ENCODE measurements around the gene PCDH9. TPM values are rescaled to one million over a fixed set of nuclear protein-coding genes. Genes with fewer than 3 reads are reported as not detected.

PCDH9 gene
- polyA plus RNA-seq, 1 donor: 1.8 TPM

GRCh38 chr13:66348745-66349690 lies 881.1 kb downstream of the PCDH9 start:
- Histone ChIP-seq H3K27me3 (ENCODE audit: control insufficient read depth, insufficient read depth, low read length) (no peaks in the 10 kb centered on the region), H3K4me1 (ENCODE audit: control insufficient read depth, insufficient read depth, low read length) (no peaks in the 10 kb centered on the region), H3K36me3 (ENCODE audit: control insufficient read depth, insufficient read depth, low read length) (no peaks in the 10 kb centered on the region), H3K9me3 (ENCODE audit: control insufficient read depth, low read depth, low read length) (no peaks in the 10 kb centered on the region), H3K4me3 (ENCODE audit: low read length) (no peak overlapping the region), H3K27ac (ENCODE audit: low read length) (no peak overlapping the region)
- 40% methylated on average over 1 of the region's 5 CpGs for WGBS (ENCODE audit: insufficient coverage, low lambda C conversion rate)
- no peak for DNase-seq

- Histone ChIP-seq H3K27me3 (ENCODE audit: control insufficient read depth, insufficient read depth, low read length) (no peaks in the 10 kb centered on the region), H3K36me3 (ENCODE audit: control insufficient read depth, insufficient read depth, low read length) (no peaks in the 10 kb centered on the region), H3K4me3 (ENCODE audit: low read length) (no peak overlapping the region), H3K4me1 (ENCODE audit: control insufficient read depth, insufficient read depth, low read length) (no peaks in the 10 kb centered on the region), H3K27ac (ENCODE audit: low read length) (no peak overlapping the region), H3K9me3 (ENCODE audit: control insufficient read depth, low read depth, low read length) (no peaks in the 10 kb centered on the region)
- no peak for DNase-seq
- no CpG with 5 or more reads among the region's 4 CpGs for WGBS (ENCODE audit: insufficient coverage, low lambda C conversion rate)
Measured at GRCh38 chr13:66347486-66348117, 882.5 kb downstream of the PCDH9 start.

- Histone ChIP-seq H3K27ac (ENCODE audit: low read length) (no peak overlapping the region), H3K9me3 (ENCODE audit: control insufficient read depth, low read depth, low read length) (no peaks in the 10 kb centered on the region), H3K27me3 (ENCODE audit: control insufficient read depth, insufficient read depth, low read length) (no peaks in the 10 kb centered on the region), H3K4me1 (ENCODE audit: control insufficient read depth, insufficient read depth, low read length) (no peaks in the 10 kb centered on the region), H3K36me3 (ENCODE audit: control insufficient read depth, insufficient read depth, low read length) (no peaks in the 10 kb centered on the region), H3K4me3 (ENCODE audit: low read length) (no peak overlapping the region)
- no peak for DNase-seq
- 100% methylated on average over 1 of the region's 8 CpGs for WGBS (ENCODE audit: insufficient coverage, low lambda C conversion rate)
Measured at GRCh38 chr13:66345971-66346370, 884.2 kb downstream of the PCDH9 start.

GRCh38 chr13:66345518-66345810 lies 884.7 kb downstream of the PCDH9 start:
- Histone ChIP-seq H3K4me1 (ENCODE audit: control insufficient read depth, insufficient read depth, low read length) (no peaks in the 10 kb centered on the region), H3K9me3 (ENCODE audit: control insufficient read depth, low read depth, low read length) (no peaks in the 10 kb centered on the region), H3K27me3 (ENCODE audit: control insufficient read depth, insufficient read depth, low read length) (no peaks in the 10 kb centered on the region), H3K27ac (ENCODE audit: low read length) (no peak overlapping the region), H3K4me3 (ENCODE audit: low read length) (no peak overlapping the region), H3K36me3 (ENCODE audit: control insufficient read depth, insufficient read depth, low read length) (no peaks in the 10 kb centered on the region)
- no peak for DNase-seq
- no CpG with 5 or more reads among the region's 6 CpGs for WGBS (ENCODE audit: insufficient coverage, low lambda C conversion rate)

GRCh38 chr13:66344805-66345517 lies 885.2 kb downstream of the PCDH9 start:
- H3K27ac ChIP-seq (ENCODE audit: low read length): no peak overlapping the region
- H3K4me3 ChIP-seq (ENCODE audit: low read length): no peak overlapping the region
- no peaks in the 10 kb centered on the region for H3K4me1 ChIP-seq (ENCODE audit: control insufficient read depth, insufficient read depth, low read length)
- no peaks in the 10 kb centered on the region for H3K36me3 ChIP-seq (ENCODE audit: control insufficient read depth, insufficient read depth, low read length)
- no peaks in the 10 kb centered on the region for H3K27me3 ChIP-seq (ENCODE audit: control insufficient read depth, insufficient read depth, low read length)
- DNase-seq: peak in 1 of 2 donors; percentile 3
- WGBS (ENCODE audit: insufficient coverage, low lambda C conversion rate): 74% methylated on average over 4 of the region's 4 CpGs
- no peaks in the 10 kb centered on the region for H3K9me3 ChIP-seq (ENCODE audit: control insufficient read depth, low read depth, low read length)

- no peak overlapping the region for H3K27ac ChIP-seq (ENCODE audit: low read length)
- no peaks in the 10 kb centered on the region for H3K9me3 ChIP-seq (ENCODE audit: control insufficient read depth, low read depth, low read length)
- no peaks in the 10 kb centered on the region for H3K27me3 ChIP-seq (ENCODE audit: control insufficient read depth, insufficient read depth, low read length)
- no peaks in the 10 kb centered on the region for H3K4me1 ChIP-seq (ENCODE audit: control insufficient read depth, insufficient read depth, low read length)
- H3K36me3 ChIP-seq (ENCODE audit: control insufficient read depth, insufficient read depth, low read length): no peaks in the 10 kb centered on the region
- H3K4me3 ChIP-seq (ENCODE audit: low read length): no peak overlapping the region
- DNase-seq: no peak
- WGBS (ENCODE audit: insufficient coverage, low lambda C conversion rate): 77% methylated on average over 6 of the region's 9 CpGs
Measured at GRCh38 chr13:66343224-66343828, 886.8 kb downstream of the PCDH9 start.

GRCh38 chr13:66341635-66342377 lies 888.3 kb downstream of the PCDH9 start:
- WGBS (ENCODE audit: insufficient coverage, low lambda C conversion rate): 83% methylated on average over 2 of the region's 6 CpGs
- no peaks in the 10 kb centered on the region for H3K27me3 ChIP-seq (ENCODE audit: control insufficient read depth, insufficient read depth, low read length)
- no peaks in the 10 kb centered on the region for H3K9me3 ChIP-seq (ENCODE audit: control insufficient read depth, low read depth, low read length)
- H3K4me1 ChIP-seq (ENCODE audit: control insufficient read depth, insufficient read depth, low read length): no peaks in the 10 kb centered on the region
- no peak for DNase-seq
- H3K27ac ChIP-seq (ENCODE audit: low read length): no peak overlapping the region
- no peak overlapping the region for H3K4me3 ChIP-seq (ENCODE audit: low read length)
- H3K36me3 ChIP-seq (ENCODE audit: control insufficient read depth, insufficient read depth, low read length): no peaks in the 10 kb centered on the region

- Histone ChIP-seq H3K36me3 (ENCODE audit: control insufficient read depth, insufficient read depth, low read length) (no peaks in the 10 kb centered on the region), H3K4me3 (ENCODE audit: low read length) (no peak overlapping the region), H3K9me3 (ENCODE audit: control insufficient read depth, low read depth, low read length) (no peaks in the 10 kb centered on the region), H3K4me1 (ENCODE audit: control insufficient read depth, insufficient read depth, low read length) (no peaks in the 10 kb centered on the region), H3K27me3 (ENCODE audit: control insufficient read depth, insufficient read depth, low read length) (no peaks in the 10 kb centered on the region), H3K27ac (ENCODE audit: low read length) (no peak overlapping the region)
- no peak for DNase-seq
Measured at GRCh38 chr13:66339214-66339613, 890.9 kb downstream of the PCDH9 start.

- no peak overlapping the region for H3K4me3 ChIP-seq (ENCODE audit: low read length)
- no peak overlapping the region for H3K27ac ChIP-seq (ENCODE audit: low read length)
- 100% methylated on average over 1 of the region's 1 CpG for WGBS (ENCODE audit: insufficient coverage, low lambda C conversion rate)
- no peaks in the 10 kb centered on the region for H3K36me3 ChIP-seq (ENCODE audit: control insufficient read depth, insufficient read depth, low read length)
- H3K9me3 ChIP-seq (ENCODE audit: control insufficient read depth, low read depth, low read length): no peaks in the 10 kb centered on the region
- H3K4me1 ChIP-seq (ENCODE audit: control insufficient read depth, insufficient read depth, low read length): no peaks in the 10 kb centered on the region
- H3K27me3 ChIP-seq (ENCODE audit: control insufficient read depth, insufficient read depth, low read length): no peaks in the 10 kb centered on the region
- no peak for DNase-seq
Measured at GRCh38 chr13:66338542-66338941, 891.6 kb downstream of the PCDH9 start.

GRCh38 chr13:66335626-66336025 lies 894.5 kb downstream of the PCDH9 start:
- WGBS (ENCODE audit: insufficient coverage, low lambda C conversion rate): 80% methylated on average over 1 of the region's 4 CpGs
- no peak for DNase-seq

More at GRCh38 chr13:66335626-66336025, 894.5 kb downstream of the PCDH9 start:
- Histone ChIP-seq H3K4me1 (ENCODE audit: control insufficient read depth, insufficient read depth, low read length) (no peaks in the 10 kb centered on the region), H3K27ac (ENCODE audit: low read length) (no peak overlapping the region), H3K27me3 (ENCODE audit: control insufficient read depth, insufficient read depth, low read length) (no peaks in the 10 kb centered on the region), H3K4me3 (ENCODE audit: low read length) (no peak overlapping the region), H3K36me3 (ENCODE audit: control insufficient read depth, insufficient read depth, low read length) (no peaks in the 10 kb centered on the region), H3K9me3 (ENCODE audit: control insufficient read depth, low read depth, low read length) (no peaks in the 10 kb centered on the region)
